HepG2 (cell line): ENCODE measurements around the gene KIF24. TPM values are rescaled to one million over a fixed set of nuclear protein-coding genes. Genes with fewer than 3 reads are reported as not detected.
A peak's percentile ranks its signal among the peaks of the same experiment; 100 is the strongest.
"Not testable (repeated sequence)": the region's sequence is repeated elsewhere in the genome, so short reads cannot be mapped to it uniquely, and the experiment has no call there.

Experiments used
- AHDC1 ChIP-seq: sonication (generic); formaldehyde crosslinking; IDR thresholded peaks from 2 replicates; pipeline ENCODE4 v1.5.1; 2020; ENCODE audit warnings: mild to moderate bottlenecking, missing genetic modification reagents, borderline replicate concordance
- BCL6 ChIP-seq: IDR thresholded peaks from 2 replicates; pipeline ENCODE4 v1.6.1; 2016; ENCODE audit warnings: missing genetic modification reagents, missing compliant biosample characterization
- CREM ChIP-seq, 2 experiments: sonication (generic) in 1 of 2; formaldehyde crosslinking in 1 of 2; IDR thresholded peaks; 2 replicates each; pipeline versions ENCODE4 v1.4.0 to v1.6.1; 2016 to 2020; ENCODE audit warnings: antibody characterized with exemption in 1 of 2, mild to moderate bottlenecking in 1 of 2, missing genetic modification reagents in 1 of 2
- DMAP1 ChIP-seq: IDR thresholded peaks from 2 replicates; pipeline ENCODE4 v1.6.1; 2016
- EP300 ChIP-seq, 3 experiments: sonication (generic) in 1 of 3; formaldehyde crosslinking in 1 of 3; IDR thresholded peaks; 2 replicates each; pipeline versions ENCODE4 v1.5.1 to v1.6.1; 2011 to 2020; ENCODE audit warnings: low read depth in 2 of 3, low read length in 2 of 3, borderline replicate concordance in 1 of 3, improper control_type of control experiment in 1 of 3, mild to moderate bottlenecking in 1 of 3, missing genetic modification reagents in 1 of 3, moderate library complexity in 1 of 3
- HNF4G ChIP-seq, 2 experiments: sonication (generic) in 1 of 2; formaldehyde crosslinking in 1 of 2; IDR thresholded peaks; 2 replicates each; pipeline versions ENCODE4 v1.4.0 to v1.6.1; 2011 to 2020; ENCODE audit warnings: borderline replicate concordance in 2 of 2, low read depth in 2 of 2, mild to moderate bottlenecking in 2 of 2, low read length in 1 of 2, missing genetic modification reagents in 1 of 2, moderate library complexity in 1 of 2
- KAT7 ChIP-seq: IDR thresholded peaks from 2 replicates; pipeline ENCODE4 v1.6.1; 2018; ENCODE audit warnings: borderline replicate concordance, missing compliant biosample characterization
- LCORL ChIP-seq, 2 experiments: fragments of 450-650 bp in 1 of 2; sonication (generic) in 1 of 2; formaldehyde crosslinking in 1 of 2; IDR thresholded peaks; 2 replicates each; pipeline versions ENCODE4 v1.5.0 to v1.6.1; 2017 to 2020; ENCODE audit warnings: antibody characterized with exemption in 1 of 2, missing genetic modification reagents in 1 of 2
- PHF21A ChIP-seq: sonication (generic); formaldehyde crosslinking; IDR thresholded peaks from 2 replicates; pipeline ENCODE4 v1.5.0; 2020; ENCODE audit warnings: mild to moderate bottlenecking, missing genetic modification reagents
- PPARG ChIP-seq: conservative IDR thresholded peaks from 2 replicates; pipeline ENCODE4 v1.6.1; 2016; ENCODE audit warnings: missing biosample characterization, missing genetic modification reagents
- SOX13 ChIP-seq, 3 experiments: fragments of 450-650 bp in 1 of 3; sonication (generic) in 1 of 3; formaldehyde crosslinking in 1 of 3; IDR thresholded peaks in 2 of 3; conservative IDR thresholded peaks in 1 of 3; 2 replicates each; pipeline versions ENCODE4 v1.5.0 to v1.6.1; 2016 to 2020; ENCODE audit warnings: antibody characterized with exemption in 1 of 3, mild to moderate bottlenecking in 1 of 3, missing compliant biosample characterization in 1 of 3, missing genetic modification reagents in 1 of 3, moderate library complexity in 1 of 3
- ZBTB3 ChIP-seq: sonication (generic); formaldehyde crosslinking; IDR thresholded peaks from 2 replicates; pipeline ENCODE4 v1.4.0; 2020; ENCODE audit warnings: low read depth, mild to moderate bottlenecking, moderate library complexity, missing genetic modification reagents, borderline replicate concordance
- ZNF205 ChIP-seq: IDR thresholded peaks from 2 replicates; pipeline ENCODE4 v1.6.1; 2018; ENCODE audit warnings: missing biosample characterization, missing genetic modification reagents
- ZNF280D ChIP-seq: sonication (generic); formaldehyde crosslinking; IDR thresholded peaks from 2 replicates; pipeline ENCODE4 v1.5.1; 2020; ENCODE audit warnings: mild to moderate bottlenecking, missing genetic modification reagents
- ZNF460 ChIP-seq: sonication (generic); formaldehyde crosslinking; IDR thresholded peaks from 2 replicates; pipeline ENCODE4 v1.5.1; 2020; ENCODE audit warnings: missing genetic modification reagents, mild to moderate bottlenecking, borderline replicate concordance
- ZNF740 ChIP-seq: sonication (generic); formaldehyde crosslinking; IDR thresholded peaks from 2 replicates; pipeline ENCODE4 v1.4.0; 2020; ENCODE audit warnings: missing genetic modification reagents
- polyA plus RNA-seq, 8 experiments: library from polyadenylated mRNA; depleted of rRNA in 3 of 8; stranded (reverse) in 7 of 8; unstranded in 1 of 8; fragments of >200 nt; fragmentation: Illumina TruSeq in 4 of 8; extraction: Trizol in 4 of 8; gene quantifications; 2 replicates each; pipeline versions ENCODE4 v1.2.1 to v1.2.3, GENCODE V29; 2011 to 2016; ENCODE audit warnings: low read depth in 4 of 8, missing spikeins in 1 of 8, mixed read lengths in 1 of 8; ENCODE audit not compliant: insufficient read depth in 1 of 8
- total RNA-seq, 5 experiments: library from RNA; depleted of rRNA; stranded (reverse); fragments of >200 nt; fragmentation: Illumina TruSeq; extraction: Trizol; gene quantifications; 2 replicates each; pipeline ENCODE4 v1.2.3, GENCODE V29; 2016; ENCODE audit warnings: low read depth in 1 of 5

Gene KIF24
- total and polyA plus RNA-seq, 2 of the 13 experiments (the other 11 are each of a cell fraction or from before 2014, with no cell fraction given) = 1.1 to 3.0 TPM

GRCh38 chr9:34352122-34352652, 23.1 kb upstream of the KIF24 start (continued):
- TF ChIP-seq ZBTB3 (CRISPR knock-in tag) = 0 out of 2 replicates have a peak, but pooled peaks have one; percentile 50
- peak; percentile 62 for TF ChIP-seq PHF21A (CRISPR knock-in tag)
- peak; percentile 97 for TF ChIP-seq ZNF280D (CRISPR knock-in tag)
- peak; percentile 36; the same call in 1 of the 2 replicates for TF ChIP-seq ZNF740 (CRISPR knock-in tag)
- TF ChIP-seq SOX13 (IDR thresholded peaks at IDR 0.05); EP300 (CRISPR knock-in tag; IDR thresholded peaks at IDR 0.05; ENCODE audit: borderline replicate concordance); CREM (CRISPR knock-in tag; IDR thresholded peaks at IDR 0.05); HNF4G (CRISPR knock-in tag; IDR thresholded peaks at IDR 0.05; ENCODE audit: borderline replicate concordance, low read depth); LCORL (IDR thresholded peaks at IDR 0.05): not testable (repeated sequence)
- peak in 1 of 2 experiments; percentile 53; a peak in 2 of 4 replicates for TF ChIP-seq SOX13 (CRISPR knock-in tag; conservative IDR thresholded peaks at IDR 0.05 in 1 of 2, IDR thresholded peaks at IDR 0.05 in 1 of 2)
- 0 out of 2 replicates have a peak, but pooled peaks have one; percentile 24 for TF ChIP-seq BCL6 (CRISPR knock-in tag)
- 0 out of 2 replicates have a peak, but pooled peaks have one; percentile 12 for TF ChIP-seq DMAP1 (CRISPR knock-in tag)
- peak in 1 of 2 experiments; percentile 34; a peak in 2 of 4 replicates for TF ChIP-seq EP300 (IDR thresholded peaks at IDR 0.05; ENCODE audit: low read depth in 2 of 2, low read length in 2 of 2)
- TF ChIP-seq CREM (IDR thresholded peaks at IDR 0.05) = peak; percentile 42; the same call in 1 of the 2 replicates
- peak; percentile 52; the same call in 1 of the 2 replicates for TF ChIP-seq ZNF205
- TF ChIP-seq KAT7 = 0 out of 2 replicates have a peak, but pooled peaks have one; percentile 59
- TF ChIP-seq HNF4G (IDR thresholded peaks at IDR 0.05; ENCODE audit: borderline replicate concordance, low read depth, low read length) = 0 out of 2 replicates have a peak, but pooled peaks have one; percentile 10
- TF ChIP-seq LCORL (CRISPR knock-in tag; IDR thresholded peaks at IDR 0.05) = peak; percentile 32; the same call in 1 of the 2 replicates
- peak; percentile 98 for TF ChIP-seq ZNF460 (CRISPR knock-in tag)
- TF ChIP-seq PPARG (CRISPR knock-in tag) = 0 out of 2 replicates have a peak, but pooled peaks have one; percentile 60
- peak; percentile 34; the same call in 1 of the 2 replicates for TF ChIP-seq AHDC1
